Measurements from ENCODE around the gene PFKL.
A peak's percentile ranks its signal among the peaks of the same experiment; 100 is the strongest.

The PFKL gene

DNA sequence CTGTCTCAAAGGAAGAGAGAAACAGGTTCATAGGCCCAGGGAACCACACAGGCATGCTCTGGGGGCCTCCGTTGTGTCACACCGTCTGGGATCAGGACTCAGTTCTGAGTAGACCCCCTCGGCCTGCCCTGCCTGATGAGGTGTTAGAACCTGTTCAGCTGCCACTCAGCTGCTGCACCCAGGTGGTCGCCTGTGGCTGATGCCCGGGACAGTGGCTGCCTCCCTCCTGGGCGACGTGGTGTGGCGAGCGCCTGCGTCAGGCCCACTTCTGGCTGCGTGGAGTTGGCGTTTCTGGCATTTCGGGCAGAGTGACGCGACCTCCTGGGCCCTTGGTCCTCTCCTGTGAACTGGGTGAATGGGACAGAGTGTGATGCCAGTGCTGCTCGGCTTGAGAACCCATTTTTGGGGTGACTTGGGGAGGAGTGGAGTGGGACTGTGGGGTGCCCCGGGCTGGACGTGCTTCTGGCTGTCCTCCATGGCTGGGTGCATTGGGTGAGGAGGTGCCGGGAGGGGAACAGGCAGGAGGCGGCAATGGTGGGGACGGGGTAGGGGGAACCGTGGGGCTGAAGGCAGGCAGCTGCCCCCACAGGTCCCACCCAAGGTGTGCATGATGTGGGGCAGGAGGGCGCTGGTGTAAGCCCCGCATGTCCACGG, 28.5 kb downstream of the PFKL start:
- DNase-seq (ENCODE audit: low read depth, low spot score), result no peak
- Histone ChIP-seq H3K36me3 (ENCODE audit: insufficient read depth, low read length) (no peaks in the 10 kb centered on the region; the same call in 1 of the 2 replicates), H3K27ac (no peak overlapping the region), H3K9ac (ENCODE audit: insufficient read length) (no peak overlapping the region), H3K4me3 (no peak overlapping the region), H3K9me3 (ENCODE audit: low read depth, low read length) (no peaks in the 10 kb centered on the region)
- TF ChIP-seq EZH2 (IDR thresholded peaks at IDR 0.05) (no peak), FOXP2 (optimal IDR thresholded peaks at IDR 0.05; ENCODE audit: control extremely low read depth, extremely low read length, insufficient read depth) (no peak), POLR2AphosphoS5 (IDR thresholded peaks at IDR 0.05; ENCODE audit: borderline replicate concordance, low read depth, low read length) (no peak)

DNA sequence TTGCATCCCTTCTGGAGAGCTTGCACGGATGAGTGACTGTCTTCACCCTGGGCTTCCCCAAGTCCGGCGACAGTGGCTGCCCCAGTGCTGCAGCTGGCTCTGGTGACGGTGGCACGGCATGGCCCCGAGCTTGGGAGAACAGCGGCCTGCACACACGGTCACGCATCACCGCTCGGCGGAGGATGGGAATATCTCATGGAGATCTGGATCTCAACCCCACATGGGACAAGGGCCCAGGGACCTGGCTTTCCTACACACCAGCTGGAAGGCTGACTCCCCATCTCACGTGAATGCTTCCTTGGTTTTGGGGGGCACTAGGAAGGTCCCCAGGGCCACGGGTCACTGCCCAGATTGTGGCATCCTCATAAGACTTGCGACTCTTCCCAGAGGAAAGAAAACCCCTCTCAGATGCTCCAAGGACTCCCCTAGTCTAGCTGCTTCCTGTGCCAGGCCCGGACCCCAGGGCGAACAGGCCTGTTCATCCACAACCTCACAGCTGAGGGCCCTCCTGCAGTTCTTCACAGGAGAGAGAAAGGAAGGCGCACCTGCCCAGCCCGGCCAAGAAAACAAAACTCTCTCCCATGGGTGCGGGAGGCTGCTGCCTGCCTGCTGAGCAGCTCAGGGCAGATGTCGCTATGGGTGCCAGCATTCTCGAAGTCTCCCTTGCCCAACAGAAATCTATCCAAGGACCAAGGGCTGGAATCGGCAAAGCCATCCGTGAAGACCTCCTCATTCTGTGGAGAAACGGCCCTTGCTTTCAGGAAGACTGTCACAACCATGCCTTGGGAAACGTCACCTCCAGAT, 29.4 kb downstream of the PFKL start:
- no peak for TF ChIP-seq FOXP2 (optimal IDR thresholded peaks at IDR 0.05; ENCODE audit: control extremely low read depth, extremely low read length, insufficient read depth)
- TF ChIP-seq POLR2AphosphoS5 (IDR thresholded peaks at IDR 0.05; ENCODE audit: borderline replicate concordance, low read depth, low read length), result peak; percentile 34; the same call in 1 of the 2 replicates
- no peak overlapping the region for H3K9ac ChIP-seq (ENCODE audit: insufficient read length)
- H3K36me3 ChIP-seq (ENCODE audit: insufficient read depth, low read length), result no peaks in the 10 kb centered on the region; the same call in 1 of the 2 replicates
- no peak overlapping the region for H3K4me3 ChIP-seq
- no peak for DNase-seq (ENCODE audit: low read depth, low spot score)
- H3K27ac ChIP-seq, result 0 out of 2 replicates have a peak overlapping the region, but pooled peaks have one; percentile 13
- no peaks in the 10 kb centered on the region for H3K9me3 ChIP-seq (ENCODE audit: low read depth, low read length)

DNA sequence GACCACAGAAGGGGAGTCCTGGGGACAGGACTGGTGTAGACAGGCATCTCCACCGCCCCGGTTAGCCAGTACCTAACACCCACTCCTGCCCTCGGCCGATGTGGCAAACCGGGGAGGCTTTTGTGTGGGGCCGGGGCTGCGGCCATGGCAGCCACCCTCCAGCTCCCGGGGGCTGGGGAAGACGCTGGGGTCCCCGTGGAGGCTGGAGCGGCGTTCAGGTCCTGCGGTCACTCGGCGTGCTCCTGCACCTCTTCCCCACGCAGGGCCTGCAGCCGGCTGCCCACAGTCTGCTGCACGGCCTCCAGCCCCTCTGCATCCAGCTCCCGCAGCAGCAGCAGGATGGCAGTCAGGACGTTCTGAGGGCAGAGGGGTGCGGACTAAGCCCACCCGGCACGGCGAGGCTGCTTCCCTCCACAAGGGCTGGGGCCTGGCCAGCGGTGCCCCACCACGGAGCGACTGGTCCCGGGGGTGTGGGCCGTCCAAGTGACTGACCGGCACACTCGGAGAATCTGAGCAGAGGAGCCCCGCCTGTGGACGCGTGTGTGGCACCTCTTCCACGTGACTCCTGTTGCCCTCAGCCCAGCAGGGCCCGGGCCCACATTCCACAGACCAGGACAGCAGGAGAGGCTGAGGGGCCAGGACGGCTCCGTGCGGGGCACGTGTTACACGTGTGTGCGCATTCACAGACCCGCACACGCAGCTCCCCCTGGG, 30.3 kb downstream of the PFKL start:
- Histone ChIP-seq H3K4me3 (no peak overlapping the region), H3K27ac (no peak overlapping the region), H3K36me3 (ENCODE audit: insufficient read depth, low read length) (no peaks in the 10 kb centered on the region; the same call in 1 of the 2 replicates), H3K9me3 (ENCODE audit: low read depth, low read length) (no peaks in the 10 kb centered on the region), H3K9ac (ENCODE audit: insufficient read length) (no peak overlapping the region)
- no peak for DNase-seq (ENCODE audit: low read depth, low spot score)
- TF ChIP-seq POLR2AphosphoS5 (IDR thresholded peaks at IDR 0.05; ENCODE audit: borderline replicate concordance, low read depth, low read length), result no peak
- no peak for TF ChIP-seq EZH2 (IDR thresholded peaks at IDR 0.05)
- no peak for TF ChIP-seq FOXP2 (optimal IDR thresholded peaks at IDR 0.05; ENCODE audit: control extremely low read depth, extremely low read length, insufficient read depth)

DNA sequence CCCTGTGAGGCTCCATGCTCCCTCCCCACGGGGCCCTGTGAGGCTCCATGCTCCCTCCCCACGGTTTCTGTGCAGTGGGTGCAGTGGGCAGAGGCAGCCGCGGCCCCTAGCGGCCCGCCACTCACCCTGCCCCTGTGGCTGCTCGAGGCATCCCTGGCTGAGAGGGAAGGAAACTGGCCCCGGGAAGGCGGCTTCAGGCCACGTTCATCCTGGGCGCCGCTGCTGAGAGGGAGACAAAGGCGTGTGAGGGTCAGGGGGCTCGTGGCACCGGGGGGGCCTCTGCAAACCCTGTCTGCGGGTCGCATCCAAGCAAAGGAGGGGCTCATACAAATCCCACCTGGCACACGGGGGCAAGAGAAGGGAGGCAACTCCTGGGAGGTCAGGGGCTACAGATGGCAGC, 30.8 kb downstream of the PFKL start:
- Histone ChIP-seq H3K9me3 (ENCODE audit: low read depth, low read length) (no peaks in the 10 kb centered on the region), H3K36me3 (ENCODE audit: insufficient read depth, low read length) (no peaks in the 10 kb centered on the region)

DNA sequence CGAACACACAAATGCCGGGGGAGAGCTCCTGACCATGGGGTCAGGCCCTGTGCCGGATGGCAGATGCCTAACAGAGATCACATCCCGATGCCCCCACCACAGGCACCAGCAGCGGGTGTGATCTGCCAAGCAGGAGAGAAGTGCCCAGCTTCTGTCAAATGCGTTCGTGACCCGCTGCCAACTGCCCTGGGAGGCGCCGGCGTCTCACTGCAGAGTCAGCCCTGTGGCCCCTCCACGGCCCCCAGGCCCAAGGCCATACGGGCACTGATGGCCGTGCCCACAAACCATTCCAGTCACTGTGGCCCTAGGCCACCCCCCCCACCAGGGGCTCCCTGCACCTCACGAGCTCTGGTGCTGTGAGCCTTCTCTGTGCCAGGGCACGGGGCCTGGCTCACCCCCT, 31.4 kb downstream of the PFKL start:
- Histone ChIP-seq H3K9me3 (ENCODE audit: low read depth, low read length) (no peaks in the 10 kb centered on the region), H3K27ac (no peak overlapping the region), H3K9ac (ENCODE audit: insufficient read length) (no peak overlapping the region), H3K4me3 (no peak overlapping the region), H3K36me3 (ENCODE audit: insufficient read depth, low read length) (no peaks in the 10 kb centered on the region; the same call in 1 of the 2 replicates)
- no peak for DNase-seq (ENCODE audit: low read depth, low spot score)
- TF ChIP-seq EZH2 (IDR thresholded peaks at IDR 0.05), result no peak
- TF ChIP-seq POLR2AphosphoS5 (IDR thresholded peaks at IDR 0.05; ENCODE audit: borderline replicate concordance, low read depth, low read length), result no peak
- TF ChIP-seq FOXP2 (optimal IDR thresholded peaks at IDR 0.05; ENCODE audit: control extremely low read depth, extremely low read length, insufficient read depth), result no peak

More for the DNA sequence above, 30.8 kb downstream of the PFKL start:
- DNase-seq (ENCODE audit: low read depth, low spot score), result no peak
- no peak overlapping the region for H3K9ac ChIP-seq (ENCODE audit: insufficient read length)
- H3K27ac ChIP-seq, result no peak overlapping the region
- H3K4me3 ChIP-seq, result no peak overlapping the region
- no peak for TF ChIP-seq FOXP2 (optimal IDR thresholded peaks at IDR 0.05; ENCODE audit: control extremely low read depth, extremely low read length, insufficient read depth)
- no peak for TF ChIP-seq EZH2 (IDR thresholded peaks at IDR 0.05)
- TF ChIP-seq POLR2AphosphoS5 (IDR thresholded peaks at IDR 0.05; ENCODE audit: borderline replicate concordance, low read depth, low read length), result no peak

DNA sequence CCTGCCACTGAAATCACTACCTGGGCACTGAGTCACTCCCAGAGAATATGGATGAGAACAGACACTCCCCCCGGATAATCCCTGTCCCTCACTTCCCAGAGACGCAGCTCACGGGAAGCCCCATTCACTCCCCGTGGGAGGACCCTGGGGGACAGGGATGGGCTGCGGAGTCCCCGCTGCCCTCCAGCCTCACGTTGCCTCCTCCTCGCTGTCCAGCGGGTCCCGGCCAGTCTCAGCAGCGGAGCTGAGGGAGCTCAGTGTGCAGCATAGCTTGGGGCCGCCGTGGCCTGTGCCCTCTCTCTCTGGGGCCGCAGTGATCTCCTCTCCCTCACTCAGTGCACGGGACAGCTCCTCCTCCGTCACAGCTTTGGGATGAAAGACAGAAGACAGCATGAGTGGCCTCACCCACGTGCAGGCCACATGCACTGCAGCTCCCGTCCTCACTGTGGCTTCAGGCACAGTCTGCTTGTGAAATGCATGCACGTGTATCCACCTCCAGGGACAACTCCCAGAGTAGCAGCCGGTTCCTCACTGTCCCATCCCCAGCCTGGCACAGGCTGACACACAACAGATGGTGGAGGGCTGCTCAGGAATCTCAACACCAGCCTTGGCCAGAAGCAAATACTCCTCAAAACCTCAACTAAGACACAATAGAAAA, 31.9 kb downstream of the PFKL start:
- no peak for DNase-seq (ENCODE audit: low read depth, low spot score)
- Histone ChIP-seq H3K4me3 (no peak overlapping the region), H3K9me3 (ENCODE audit: low read depth, low read length) (no peaks in the 10 kb centered on the region), H3K27ac (no peak overlapping the region), H3K36me3 (ENCODE audit: insufficient read depth, low read length) (no peaks in the 10 kb centered on the region; the same call in 1 of the 2 replicates), H3K9ac (ENCODE audit: insufficient read length) (no peak overlapping the region)
- TF ChIP-seq POLR2AphosphoS5 (IDR thresholded peaks at IDR 0.05; ENCODE audit: borderline replicate concordance, low read depth, low read length) (no peak), FOXP2 (optimal IDR thresholded peaks at IDR 0.05; ENCODE audit: control extremely low read depth, extremely low read length, insufficient read depth) (no peak), EZH2 (IDR thresholded peaks at IDR 0.05) (no peak)

DNA sequence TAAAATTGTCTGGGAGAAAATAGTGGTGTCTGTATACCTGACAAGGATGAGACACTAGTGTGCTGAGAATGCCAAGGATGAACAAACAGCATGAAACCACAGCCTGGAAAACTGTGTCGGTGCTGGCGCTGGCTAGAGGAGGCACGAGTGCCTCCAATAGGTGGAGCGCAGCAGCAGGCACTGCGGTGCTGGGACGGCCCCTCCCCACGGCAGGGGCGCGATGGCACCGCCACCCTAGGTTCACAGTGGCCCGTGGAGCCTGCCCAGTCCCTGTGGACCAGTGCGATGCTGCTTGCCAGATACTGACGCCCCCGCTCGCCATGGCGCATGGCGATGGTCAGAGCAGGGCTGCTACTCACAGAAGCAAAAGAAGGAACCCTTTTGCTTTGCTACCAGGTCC, 32.5 kb downstream of the PFKL start:
- H3K27ac ChIP-seq, result no peak overlapping the region
- no peaks in the 10 kb centered on the region for H3K9me3 ChIP-seq (ENCODE audit: low read depth, low read length)
- DNase-seq (ENCODE audit: low read depth, low spot score), result no peak
- H3K9ac ChIP-seq (ENCODE audit: insufficient read length), result no peak overlapping the region
- H3K4me3 ChIP-seq, result no peak overlapping the region
- no peak for TF ChIP-seq FOXP2 (optimal IDR thresholded peaks at IDR 0.05; ENCODE audit: control extremely low read depth, extremely low read length, insufficient read depth)
- no peak for TF ChIP-seq EZH2 (IDR thresholded peaks at IDR 0.05)
- no peak for TF ChIP-seq POLR2AphosphoS5 (IDR thresholded peaks at IDR 0.05; ENCODE audit: borderline replicate concordance, low read depth, low read length)
- no peaks in the 10 kb centered on the region; the same call in 1 of the 2 replicates for H3K36me3 ChIP-seq (ENCODE audit: insufficient read depth, low read length)
